Endothelial cell of umbilical vein (primary cell): ENCODE data around the gene TMEM108.

ENCODE experiments used
- CTCF ChIP-seq, 2 donors: IDR thresholded peaks; 1 replicate in 1 of 2; 2 replicates in 1 of 2; pipeline ENCODE4 v1.5.1; 2011; ENCODE audit warnings: low read length in 2 of 2, mild to moderate bottlenecking in 2 of 2, moderate library complexity in 2 of 2, control low read depth in 1 of 2, inconsistent platforms in 1 of 2, low read depth in 1 of 2; ENCODE audit not compliant: insufficient read depth in 1 of 2; ENCODE audit errors: extremely low read depth in 1 of 2
- EZH2 ChIP-seq: IDR thresholded peaks from 2 replicates; pipeline ENCODE4 v1.6.1; 2012; ENCODE audit warnings: borderline replicate concordance, low read depth, mild to moderate bottlenecking, moderate library complexity, low read length, inconsistent platforms; ENCODE audit not compliant: severe bottlenecking
- FOS ChIP-seq: IDR thresholded peaks from 2 replicates; pipeline ENCODE4 v1.6.1; 2011; ENCODE audit warnings: mild to moderate bottlenecking, low read length, moderate library complexity, borderline replicate concordance; ENCODE audit not compliant: insufficient read depth
- GATA2 ChIP-seq: IDR thresholded peaks from 2 replicates; pipeline ENCODE4 v1.7.0; 2011; ENCODE audit warnings: low read depth, mild to moderate bottlenecking, moderate library complexity, mixed read lengths, low read length; ENCODE audit not compliant: insufficient read length, insufficient read depth
- POLR2A ChIP-seq: IDR thresholded peaks from 2 replicates; pipeline ENCODE4 v1.6.1; 2012; ENCODE audit warnings: low read depth, mild to moderate bottlenecking, control low read depth, low read length
- POLR2AphosphoS5 ChIP-seq: IDR thresholded peaks from 2 replicates; pipeline ENCODE4 v1.6.1; 2012; ENCODE audit warnings: low read depth, mild to moderate bottlenecking, control low read depth, low read length, moderate library complexity; ENCODE audit not compliant: insufficient read depth
- TF ChIP-seq, protein P1 (sequence below): IDR thresholded peaks from 2 replicates; pipeline ENCODE4 v1.6.1; 2011; ENCODE audit not compliant: insufficient read depth, insufficient read length

GRCh38 chr3:133112666-133113065 lies 74.5 kb downstream of the TMEM108 start:
- no peak for TF ChIP-seq EZH2
- TF ChIP-seq, protein P1, sequence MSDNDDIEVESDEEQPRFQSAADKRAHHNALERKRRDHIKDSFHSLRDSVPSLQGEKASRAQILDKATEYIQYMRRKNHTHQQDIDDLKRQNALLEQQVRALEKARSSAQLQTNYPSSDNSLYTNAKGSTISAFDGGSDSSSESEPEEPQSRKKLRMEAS = no peak
- TF ChIP-seq CTCF (IDR thresholded peaks at IDR 0.05; ENCODE audit: extremely low read depth in 1 of 2, insufficient read depth in 1 of 2, low read depth in 1 of 2, low read length in 2 of 2) = no peak
- TF ChIP-seq FOS = no peak
- TF ChIP-seq POLR2A = no peak
- no peak for TF ChIP-seq GATA2
- TF ChIP-seq POLR2AphosphoS5 = no peak
